GM18951 (cell line): ENCODE measurements around the gene SERPINF2.

ENCODE experiments used
- POLR2A ChIP-seq: IDR thresholded peaks from 4 replicates; pipeline ENCODE4 v1.6.1; 2011; ENCODE audit warnings: mild to moderate bottlenecking; ENCODE audit not compliant: insufficient read length, insufficient read depth; ENCODE audit errors: extremely low read depth
- in situ Hi-C: fragments of 300-500 bp; cut with MboI; formaldehyde crosslinking; loops from one replicate; pipeline ENCODE4 v1.12.0; 2022; ENCODE audit warnings: low sequenced_read_pairs, mixed read lengths, inconsistent platforms; ENCODE audit not compliant: unreplicated experiment

SERPINF2 gene

DNA sequence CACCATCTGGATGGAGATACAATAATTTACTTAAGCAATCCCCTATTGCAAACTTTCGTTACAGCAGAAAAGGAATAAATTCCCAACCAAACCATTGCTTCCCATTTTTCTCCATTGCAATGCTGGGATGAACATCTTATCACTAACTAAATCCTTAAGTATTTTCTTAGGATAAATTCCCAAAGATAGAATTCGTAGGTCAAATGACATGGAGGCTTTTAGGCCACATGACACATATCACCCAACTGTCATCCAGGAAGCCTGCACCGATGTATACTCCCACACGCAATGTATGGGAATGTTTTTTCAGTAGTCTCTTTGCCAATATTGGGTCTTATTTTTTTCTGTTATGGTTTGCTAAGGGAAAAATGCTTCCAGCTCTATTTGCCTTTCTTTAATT lies 30.9 kb upstream of the SERPINF2 start:
- in situ Hi-C loops, result loop anchor here (25.0 kb wide), 1 partner anchor 325 kb away; the partner anchor contains the start of genes DPH1, OVCA2 and RTN4RL1
- TF ChIP-seq POLR2A, result no peak

- no peak for TF ChIP-seq POLR2A
- in situ Hi-C loops, result loop anchor here (25.0 kb wide), 1 partner anchor 325 kb away; the partner anchor contains the start of genes DPH1, OVCA2 and RTN4RL1
Measured at GRCh38 chr17:1712271-1712670, 30.4 kb upstream of the SERPINF2 start.

DNA sequence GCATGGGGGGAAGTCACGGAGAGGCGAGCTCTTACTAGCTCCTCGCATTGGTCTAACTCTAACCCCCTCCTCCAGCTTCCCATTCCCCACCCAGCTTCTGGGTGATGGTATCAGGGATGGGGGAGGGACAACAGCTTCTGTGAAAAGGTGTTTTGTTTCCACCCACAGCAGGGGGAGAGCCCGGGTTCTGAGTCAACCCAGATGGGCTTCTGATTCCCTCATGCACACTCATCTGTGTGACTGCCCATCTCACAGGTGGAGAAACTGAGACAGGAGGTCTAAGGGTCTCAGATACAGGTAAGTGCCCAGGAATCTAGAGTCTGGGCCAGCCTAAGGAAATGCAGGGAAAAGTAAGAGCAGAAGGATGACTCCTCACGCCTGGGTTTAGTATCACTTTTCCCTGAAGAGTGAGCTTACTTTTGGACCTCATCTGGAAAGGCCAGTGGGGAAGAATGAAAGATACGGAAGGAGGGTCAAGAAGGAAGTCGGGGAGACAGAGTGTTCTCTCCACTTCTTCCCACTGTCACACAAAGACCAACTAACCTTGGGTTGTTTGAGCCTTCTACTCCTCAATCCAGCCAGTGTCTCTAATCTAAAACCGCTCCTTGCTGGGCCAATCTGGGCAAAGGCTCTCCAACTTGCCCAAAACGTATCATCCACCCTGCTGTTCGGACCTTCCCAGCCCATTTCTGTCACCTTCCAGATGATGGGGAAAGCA lies 29.4 kb upstream of the SERPINF2 start:
- in situ Hi-C loops, result loop anchor here (25.0 kb wide), 1 partner anchor 324 kb away; the partner anchor contains the start of genes DPH1, OVCA2 and RTN4RL1
- TF ChIP-seq POLR2A, result no peak

GRCh38 chr17:1713878-1714426 lies 28.7 kb upstream of the SERPINF2 start:
- no peak for TF ChIP-seq POLR2A
- in situ Hi-C loops, result loop anchor here (25.0 kb wide), 1 partner anchor 323 kb away; the partner anchor contains the start of genes DPH1, OVCA2 and RTN4RL1

- in situ Hi-C loops, result loop anchor here (25.0 kb wide), 1 partner anchor 323 kb away; the partner anchor contains the start of genes DPH1, OVCA2 and RTN4RL1
- TF ChIP-seq POLR2A, result no peak
Measured at GRCh38 chr17:1714427-1714979, 28.2 kb upstream of the SERPINF2 start.

GRCh38 chr17:1714980-1715802 lies 27.5 kb upstream of the SERPINF2 start:
- no peak for TF ChIP-seq POLR2A
- in situ Hi-C loops, result loop anchor here (25.0 kb wide), 1 partner anchor 322 kb away; the partner anchor contains the start of genes DPH1, OVCA2 and RTN4RL1

DNA sequence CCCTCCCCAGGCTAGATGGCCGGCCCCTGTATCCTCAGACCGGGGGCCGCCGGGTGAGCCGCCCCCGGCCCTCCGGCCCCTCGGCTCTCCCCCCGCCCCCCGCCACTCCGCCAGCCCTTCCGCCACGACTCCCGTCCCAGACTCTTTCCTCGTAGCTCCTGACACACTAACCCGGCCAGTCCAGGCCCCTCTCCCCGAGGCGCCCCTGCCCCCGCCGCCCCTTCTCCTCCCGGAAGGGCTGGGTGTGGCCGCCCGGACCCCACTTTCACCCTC lies 26.9 kb upstream of the SERPINF2 start:
- in situ Hi-C loops, result loop anchor here (25.0 kb wide), 1 partner anchor 322 kb away; the partner anchor contains the start of genes DPH1, OVCA2 and RTN4RL1
- TF ChIP-seq POLR2A, result no peak

DNA sequence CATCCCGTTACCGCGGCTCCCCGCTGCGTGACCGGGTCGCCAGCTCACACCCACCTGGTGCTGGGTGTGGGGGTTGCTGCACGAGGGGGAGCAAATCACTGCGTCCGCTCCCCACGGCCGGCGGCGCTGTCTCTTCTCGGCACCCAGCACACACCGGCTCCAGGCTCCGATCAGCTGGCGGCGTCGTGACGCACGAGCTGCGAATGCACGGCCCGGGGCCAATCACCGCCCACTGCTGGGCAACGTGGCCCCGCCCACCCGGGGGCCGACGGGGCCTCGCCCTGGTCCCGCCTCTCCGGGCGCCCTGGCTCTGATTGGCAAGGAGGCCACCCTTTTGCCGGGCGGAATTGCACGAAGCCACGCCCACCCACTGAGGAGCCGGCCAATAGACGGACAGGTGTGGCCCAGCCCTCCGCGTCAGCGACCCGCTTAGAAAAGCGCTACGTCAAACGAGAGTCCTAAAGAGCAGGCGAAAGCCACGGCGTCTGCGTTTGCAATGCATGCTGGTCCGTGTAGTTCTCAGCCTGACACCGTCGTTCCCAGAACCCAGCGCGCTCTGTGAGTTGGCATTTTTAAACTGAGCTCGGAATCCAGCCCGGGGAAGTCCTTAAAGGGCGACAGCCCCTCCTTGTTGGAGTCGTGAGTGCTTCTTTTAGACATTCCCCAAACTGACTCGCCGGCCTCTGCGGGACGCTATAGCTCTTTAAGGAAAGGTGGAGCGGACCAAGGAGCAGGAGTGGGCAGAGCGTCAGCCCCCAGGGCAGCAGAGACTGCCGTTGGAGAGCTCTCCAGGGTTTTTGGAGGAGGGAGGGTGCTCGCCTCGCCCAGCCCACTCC lies 26.4 kb upstream of the SERPINF2 start:
- in situ Hi-C loops, result loop anchor here (25.0 kb wide), 1 partner anchor 321 kb away; the partner anchor contains the start of genes DPH1, OVCA2 and RTN4RL1
- TF ChIP-seq POLR2A, result peak; percentile 90

DNA sequence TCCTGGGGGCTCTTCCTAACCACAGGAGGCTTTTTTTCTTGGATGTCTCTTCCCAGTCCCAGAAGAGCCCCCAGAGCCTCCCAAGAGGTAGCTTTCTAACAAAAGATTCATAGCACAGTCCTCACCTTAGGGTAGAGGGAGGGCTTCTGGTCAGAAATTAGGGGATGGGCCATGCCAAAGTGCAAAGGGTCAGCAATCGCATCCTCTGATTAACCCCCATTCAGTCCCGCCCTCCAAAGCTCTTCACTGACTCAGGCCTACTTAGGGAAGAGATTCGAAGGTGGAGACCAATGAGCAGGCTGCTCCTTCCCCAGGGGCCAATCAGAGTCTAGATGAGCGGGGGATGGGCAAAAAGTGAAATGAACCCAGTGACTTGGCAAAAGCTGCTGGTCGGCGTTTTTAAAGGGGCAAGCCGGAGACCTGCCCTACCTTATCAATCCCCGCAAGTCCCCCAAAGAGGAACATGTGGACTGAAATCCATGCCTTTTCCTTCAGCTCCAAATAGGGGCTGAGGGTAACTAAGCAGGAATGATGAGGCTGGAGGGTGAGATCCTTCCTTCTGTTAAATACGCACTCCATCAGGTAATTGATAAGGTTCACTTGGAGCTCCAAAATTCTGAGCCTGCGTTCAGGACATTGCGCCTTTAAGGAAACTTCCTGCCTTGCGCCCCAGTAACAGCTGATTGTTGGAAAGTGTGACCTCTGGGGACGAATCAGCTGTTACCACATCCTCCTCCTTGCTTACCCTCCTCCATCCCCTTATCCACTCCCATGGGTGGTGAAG lies 25.6 kb upstream of the SERPINF2 start:
- peak; percentile 59 for TF ChIP-seq POLR2A
- in situ Hi-C loops, result loop anchor here (25.0 kb wide), 1 partner anchor 320 kb away; the partner anchor contains the start of genes DPH1, OVCA2 and RTN4RL1

- in situ Hi-C loops, result loop anchor here (25.0 kb wide), 1 partner anchor 319 kb away; the partner anchor contains the start of genes DPH1, OVCA2 and RTN4RL1
- no peak for TF ChIP-seq POLR2A
Measured at GRCh38 chr17:1718362-1719165, 24.1 kb upstream of the SERPINF2 start.
